GM19397 (cell line): ENCODE data around the gene OR7A17.

Source experiments
- ATAC-seq: cut with Tn5 transposase; IDR thresholded peaks from one replicate; pipeline ENCODE4 v1.9.1; 2021; ENCODE audit warnings: mild to moderate bottlenecking, moderate library complexity; ENCODE audit not compliant: unreplicated experiment

Gene OR7A17

GRCh38 chr19:14886032-14886431, at the start of gene OR7A17:
Gene OR7A17, minus strand, starts transcription at chr19:14886132. Its CDS starts 4,777 bp downstream, at chr19:14881355.
- no peak for ATAC-seq

- no peak for ATAC-seq
These were observed 47.6 kb upstream of the OR7A17 start for GRCh38 chr19:14933506-14933905.

- ATAC-seq, result no peak
These were observed 30.9 kb upstream of the OR7A17 start for GRCh38 chr19:14916848-14917247.

- ATAC-seq, result no peak
These were observed 29.2 kb upstream of the OR7A17 start for GRCh38 chr19:14915116-14915515.

- no peak for ATAC-seq
These were observed 20.8 kb upstream of the OR7A17 start for GRCh38 chr19:14906711-14907110.

GRCh38 chr19:14901675-14902260, 15.8 kb upstream of the OR7A17 start:
- ATAC-seq, result no peak

GRCh38 chr19:14890643-14891379, 4.9 kb upstream of the OR7A17 start:
- ATAC-seq, result no peak

- no peak for ATAC-seq
These were observed 4.2 kb upstream of the OR7A17 start for GRCh38 chr19:14889994-14890642.

- no peak for ATAC-seq
These were observed 14.2 kb downstream of the OR7A17 start for GRCh38 chr19:14871619-14872230.

GRCh38 chr19:14868497-14868896, 17.4 kb downstream of the OR7A17 start:
- ATAC-seq, result no peak

GRCh38 chr19:14848822-14849221, 37.1 kb downstream of the OR7A17 start, which contains the start of gene OR7A10:
Gene OR7A10, minus strand, starts transcription at chr19:14848922. Its CDS starts 7,045 bp downstream, at chr19:14841877.
- ATAC-seq, result no peak

GRCh38 chr19:14843578-14843977, 42.4 kb downstream of the OR7A17 start:
- no peak for ATAC-seq

- ATAC-seq, result no peak
These were observed 42.8 kb downstream of the OR7A17 start for GRCh38 chr19:14843169-14843568.

GRCh38 chr19:14840206-14840605, 45.7 kb downstream of the OR7A17 start:
- no peak for ATAC-seq

GRCh38 chr19:14837391-14837790, 48.5 kb downstream of the OR7A17 start:
- no peak for ATAC-seq

GRCh38 chr19:14835011-14835410, 50.9 kb downstream of the OR7A17 start, which contains the start of the genes OR7A5 and OR7C1:
Gene OR7A5, minus strand, starts transcription at chr19:14835185. Its CDS starts 6,944 bp downstream, at chr19:14828241.
Gene OR7C1, minus strand, starts transcription at chr19:14835185. Its CDS starts 35,049 bp downstream, at chr19:14800136.
- no peak for ATAC-seq

GRCh38 chr19:14830702-14831101, 55.2 kb downstream of the OR7A17 start:
- no peak for ATAC-seq
